Trophoblast cell (in vitro differentiated cells and primary cell): ENCODE measurements around the gene IQSEC3.
A peak's percentile ranks its signal among the peaks of the same experiment; 100 is the strongest.

Experiments used
- DNase-seq, 2 donors: peaks; one replicate each; pipeline ENCODE4 v3.0.0-alpha.2; 2016
- H2AFZ ChIP-seq: 2 replicates; pipeline ENCODE4 v1.6.1; 2013; ENCODE audit warnings: low read length, moderate library complexity, mild to moderate bottlenecking; ENCODE audit not compliant: insufficient read depth, poor library complexity
- H2AK5ac ChIP-seq: 2 replicates; pipeline ENCODE4 v1.6.1; 2013; ENCODE audit warnings: mild to moderate bottlenecking, low read length
- H2BK120ac ChIP-seq: 2 replicates; pipeline ENCODE4 v1.6.1; 2013; ENCODE audit warnings: low read length, mild to moderate bottlenecking, moderate library complexity; ENCODE audit not compliant: insufficient read depth, poor library complexity
- H2BK12ac ChIP-seq: 2 replicates; pipeline ENCODE4 v1.6.1; 2013; ENCODE audit warnings: mild to moderate bottlenecking, low read length, moderate library complexity
- H2BK5ac ChIP-seq: 2 replicates; pipeline ENCODE4 v1.6.1; 2013; ENCODE audit warnings: low read length, low read depth, moderate library complexity, mild to moderate bottlenecking; ENCODE audit not compliant: poor library complexity
- H3K14ac ChIP-seq: 2 replicates; pipeline ENCODE4 v1.6.1; 2013; ENCODE audit warnings: mild to moderate bottlenecking, low read length
- H3K18ac ChIP-seq: 2 replicates; pipeline ENCODE4 v1.6.1; 2013; ENCODE audit warnings: mild to moderate bottlenecking, low read length
- H3K23ac ChIP-seq: 2 replicates; pipeline ENCODE4 v1.6.1; 2013; ENCODE audit warnings: low read length
- H3K27ac ChIP-seq: 2 replicates; pipeline ENCODE4 v1.5.1; 2013; ENCODE audit warnings: low read depth, mild to moderate bottlenecking, inconsistent platforms, low read length, moderate library complexity
- H3K27me3 ChIP-seq: 2 replicates; pipeline ENCODE4 v1.6.1; 2013; ENCODE audit warnings: inconsistent platforms, mild to moderate bottlenecking, low read length, moderate library complexity; ENCODE audit not compliant: insufficient read depth
- H3K36me3 ChIP-seq, 2 experiments: 1 replicate in 1 of 2; 2 replicates in 1 of 2; pipeline ENCODE4 v1.6.1; 2013; ENCODE audit warnings: low read length in 2 of 2, mild to moderate bottlenecking in 2 of 2, moderate library complexity in 1 of 2; ENCODE audit not compliant: insufficient read depth in 2 of 2, control insufficient read depth in 1 of 2
- H3K4ac ChIP-seq: 2 replicates; pipeline ENCODE4 v1.6.1; 2013; ENCODE audit warnings: low read depth, mild to moderate bottlenecking, low read length, moderate library complexity
- H3K4me1 ChIP-seq, 2 experiments: 1 replicate in 1 of 2; 2 replicates in 1 of 2; pipeline ENCODE4 v1.6.1; 2013; ENCODE audit warnings: low read length in 2 of 2, mild to moderate bottlenecking in 2 of 2, moderate library complexity in 1 of 2; ENCODE audit not compliant: insufficient read depth in 2 of 2, control insufficient read depth in 1 of 2
- H3K4me2 ChIP-seq: 2 replicates; pipeline ENCODE4 v1.6.1; 2013; ENCODE audit warnings: inconsistent platforms, mild to moderate bottlenecking, low read length, moderate library complexity
- H3K4me3 ChIP-seq: 2 replicates; pipeline ENCODE4 v1.5.1; 2013; ENCODE audit warnings: mild to moderate bottlenecking, low read depth, low read length, inconsistent platforms
- H3K79me1 ChIP-seq: one replicate; pipeline ENCODE4 v1.6.1; 2013; ENCODE audit warnings: low read length
- H3K79me2 ChIP-seq: 2 replicates; pipeline ENCODE4 v1.6.1; 2013; ENCODE audit warnings: low read length, mild to moderate bottlenecking; ENCODE audit not compliant: control insufficient read depth, insufficient read depth, poor library complexity
- H3K9ac ChIP-seq: 2 replicates; pipeline ENCODE4 v1.6.1; 2013; ENCODE audit warnings: mild to moderate bottlenecking, low read length
- H3K9me3 ChIP-seq: 2 replicates; pipeline ENCODE4 v1.6.1; 2013; ENCODE audit warnings: low read depth, mild to moderate bottlenecking, control low read depth, inconsistent platforms, low read length; ENCODE audit not compliant: insufficient read depth
- H4K12ac ChIP-seq: 2 replicates; pipeline ENCODE4 v1.6.1; 2013; ENCODE audit warnings: low read depth, mild to moderate bottlenecking, low read length, moderate library complexity
- H4K8ac ChIP-seq: 2 replicates; pipeline ENCODE4 v1.6.1; 2013; ENCODE audit warnings: low read depth, mild to moderate bottlenecking, low read length, moderate library complexity
- H4K91ac ChIP-seq: one replicate; pipeline ENCODE4 v1.6.1; 2013; ENCODE audit warnings: low read depth, mild to moderate bottlenecking, low read length, moderate library complexity
- WGBS: extraction: QIAGEN DNeasy Blood & Tissue Kit; methylation state at CpG from one replicate; pipeline ENCODE4 v1.1.7; 2013; ENCODE audit warnings: missing lambda C conversion rate; ENCODE audit not compliant: insufficient read length, insufficient coverage; ENCODE audit errors: extremely low coverage; 5-methylcytosine and 5-hydroxymethylcytosine counted together

The IQSEC3 gene

DNA sequence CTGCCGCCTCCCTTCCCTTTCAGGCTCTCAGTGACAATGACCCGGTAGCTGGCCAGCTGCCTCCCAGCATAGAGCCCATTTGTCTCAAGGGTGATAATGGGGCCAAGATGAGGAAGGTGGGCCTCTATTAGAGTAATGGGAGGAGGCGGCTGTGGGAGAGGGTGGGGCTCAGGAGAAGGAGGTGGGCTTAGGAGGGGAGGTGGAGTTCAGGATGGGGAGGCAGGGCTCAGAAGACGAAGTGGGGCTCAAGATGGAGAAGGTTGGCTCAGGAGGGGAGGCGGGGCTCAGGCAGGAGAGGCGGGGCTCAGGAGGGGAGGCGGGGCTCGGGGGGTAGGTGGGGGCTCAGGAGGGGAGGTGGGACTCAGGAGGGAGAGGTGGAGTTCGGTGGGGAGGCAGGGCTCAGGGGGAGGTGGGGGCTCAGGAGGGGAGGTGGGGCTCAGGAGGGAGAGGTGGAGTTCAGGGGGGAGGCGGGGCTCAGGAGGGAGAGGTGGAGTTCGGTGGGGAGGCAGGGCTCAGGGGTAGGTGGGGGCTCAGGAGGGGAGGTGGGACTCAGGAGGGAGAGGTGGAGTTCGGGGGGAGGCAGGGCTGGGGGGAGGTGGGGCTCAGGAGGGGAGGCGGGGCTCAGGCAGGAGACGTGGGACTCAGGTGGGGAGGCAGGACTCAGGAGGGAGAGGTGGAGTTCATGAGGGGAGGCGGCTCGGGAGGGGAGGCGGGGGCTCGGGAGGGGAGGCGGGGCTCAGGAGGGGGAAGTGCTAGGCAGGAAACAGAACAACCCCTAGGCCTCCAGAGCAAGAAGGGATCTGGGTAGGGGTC is 36.8 kb downstream of the IQSEC3 start:
- no peak overlapping the region for H3K4ac ChIP-seq
- no peak for DNase-seq
- no peak overlapping the region for H3K14ac ChIP-seq
- H2BK12ac ChIP-seq, result no peak overlapping the region
- no peak overlapping the region for H4K91ac ChIP-seq
- no peak overlapping the region for H2AK5ac ChIP-seq
- H3K27ac ChIP-seq, result no peak overlapping the region
- H3K79me2 ChIP-seq, result no peaks in the 10 kb centered on the region
- H4K8ac ChIP-seq, result no peak overlapping the region
- H3K79me1 ChIP-seq, result no peaks in the 10 kb centered on the region
- no CpG with 5 or more reads among the region's 19 CpGs for WGBS
- no peaks in the 10 kb centered on the region for H3K36me3 ChIP-seq
- H2AFZ ChIP-seq, result no peak overlapping the region
- no peak overlapping the region for H4K12ac ChIP-seq
- no peak overlapping the region for H3K4me3 ChIP-seq
- H2BK120ac ChIP-seq, result no peak overlapping the region
- no peak overlapping the region for H3K4me2 ChIP-seq
- H3K18ac ChIP-seq, result no peak overlapping the region
- no peak overlapping the region for H2BK5ac ChIP-seq
- no peaks in the 10 kb centered on the region for H3K27me3 ChIP-seq
- peaks cover 5 to 6% of the 10 kb centered on the region in 2 experiments for H3K4me1 ChIP-seq
- no peak overlapping the region for H3K9ac ChIP-seq
- no peak overlapping the region for H3K23ac ChIP-seq
- no peaks in the 10 kb centered on the region for H3K9me3 ChIP-seq

DNA sequence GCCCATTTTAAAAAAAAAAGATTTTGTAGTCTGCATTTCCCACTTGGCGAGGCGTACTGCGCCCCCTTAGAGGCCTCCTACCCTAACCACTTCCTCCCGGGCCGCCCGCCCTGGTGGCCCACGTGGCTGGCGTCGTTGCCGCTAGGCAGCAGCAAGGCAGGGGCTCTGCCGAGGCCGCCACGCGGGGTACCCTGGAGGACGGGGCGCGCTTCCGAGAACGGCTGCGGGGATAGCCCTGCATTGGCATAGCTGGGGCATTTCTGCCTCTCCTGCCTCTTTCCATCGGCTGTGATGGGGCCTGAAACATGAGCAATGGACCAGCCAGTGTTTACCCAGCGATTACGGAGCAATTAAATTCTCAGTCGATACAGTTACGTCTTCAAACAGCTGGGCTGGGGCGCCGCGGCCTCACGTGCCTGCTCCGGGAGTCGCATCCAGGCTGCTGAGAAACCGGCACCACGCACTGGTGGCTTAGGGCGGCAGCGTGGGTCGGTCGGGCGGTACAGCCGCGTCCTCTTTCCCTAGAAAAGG is 38.0 kb downstream of the IQSEC3 start:
- WGBS, result no CpG with 5 or more reads among the region's 40 CpGs
- H3K79me2 ChIP-seq, result no peaks in the 10 kb centered on the region
- H2AK5ac ChIP-seq, result no peak overlapping the region
- H3K4me3 ChIP-seq, result no peak overlapping the region
- no peak overlapping the region for H3K27ac ChIP-seq
- H3K9ac ChIP-seq, result no peak overlapping the region
- DNase-seq, result no peak
- no peaks in the 10 kb centered on the region for H3K9me3 ChIP-seq
- no peak overlapping the region for H2AFZ ChIP-seq
- no peak overlapping the region for H2BK12ac ChIP-seq
- H3K27me3 ChIP-seq, result no peaks in the 10 kb centered on the region
- no peak overlapping the region for H3K23ac ChIP-seq
- H3K14ac ChIP-seq, result no peak overlapping the region
- H3K36me3 ChIP-seq, result no peaks in the 10 kb centered on the region
- no peaks in the 10 kb centered on the region for H3K4me1 ChIP-seq
- H4K12ac ChIP-seq, result no peak overlapping the region
- H3K79me1 ChIP-seq, result no peaks in the 10 kb centered on the region
- no peak overlapping the region for H3K18ac ChIP-seq
- H4K8ac ChIP-seq, result no peak overlapping the region
- H2BK5ac ChIP-seq, result no peak overlapping the region
- no peak overlapping the region for H3K4ac ChIP-seq
- no peak overlapping the region for H2BK120ac ChIP-seq
- H3K4me2 ChIP-seq, result no peak overlapping the region
- no peak overlapping the region for H4K91ac ChIP-seq

DNA sequence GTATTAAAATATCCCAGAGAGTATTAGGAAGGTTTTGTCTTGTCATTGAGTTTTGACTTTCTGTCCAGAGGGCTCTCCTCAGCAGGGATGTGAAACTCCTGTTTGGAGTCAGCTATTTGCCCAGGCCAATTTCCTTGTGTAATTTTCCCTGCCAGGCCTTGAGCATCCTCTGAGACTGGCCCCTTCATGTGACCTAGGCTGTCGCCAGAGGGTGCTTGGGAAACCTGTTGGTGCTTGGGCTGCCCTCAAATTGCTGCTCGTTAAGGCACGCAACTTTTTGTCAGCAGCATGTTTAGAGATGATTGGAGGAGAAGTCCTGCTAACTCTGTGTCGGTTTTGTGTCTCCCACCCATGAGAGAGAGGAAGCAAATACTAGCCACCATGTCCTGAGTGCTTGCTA is 39.1 kb downstream of the IQSEC3 start:
- H3K4me3 ChIP-seq, result no peak overlapping the region
- H3K79me2 ChIP-seq, result no peaks in the 10 kb centered on the region
- H2BK120ac ChIP-seq, result no peak overlapping the region
- no peak overlapping the region for H2AK5ac ChIP-seq
- no peak overlapping the region for H3K14ac ChIP-seq
- no peak overlapping the region for H3K23ac ChIP-seq
- H3K9ac ChIP-seq, result no peak overlapping the region
- no CpG with 5 or more reads among the region's 4 CpGs for WGBS
- H4K8ac ChIP-seq, result no peak overlapping the region
- H3K36me3 ChIP-seq, result no peaks in the 10 kb centered on the region
- no peak overlapping the region for H3K18ac ChIP-seq
- H3K79me1 ChIP-seq, result no peaks in the 10 kb centered on the region
- H3K4me1 ChIP-seq, result no peaks in the 10 kb centered on the region
- no peaks in the 10 kb centered on the region for H3K9me3 ChIP-seq
- no peak overlapping the region for H2AFZ ChIP-seq
- H4K12ac ChIP-seq, result no peak overlapping the region
- DNase-seq, result no peak
- H4K91ac ChIP-seq, result no peak overlapping the region
- no peak overlapping the region for H3K4ac ChIP-seq
- H2BK12ac ChIP-seq, result no peak overlapping the region
- no peak overlapping the region for H2BK5ac ChIP-seq
- H3K27ac ChIP-seq, result no peak overlapping the region
- no peaks in the 10 kb centered on the region for H3K27me3 ChIP-seq
- no peak overlapping the region for H3K4me2 ChIP-seq

- H3K27me3 ChIP-seq, result no peaks in the 10 kb centered on the region
- H3K4me1 ChIP-seq, result no peaks in the 10 kb centered on the region
- no peaks in the 10 kb centered on the region for H3K36me3 ChIP-seq
- H3K18ac ChIP-seq, result no peak overlapping the region
- no peak overlapping the region for H2BK12ac ChIP-seq
- no peak overlapping the region for H4K8ac ChIP-seq
- H3K27ac ChIP-seq, result no peak overlapping the region
- no peak overlapping the region for H2AFZ ChIP-seq
- H2BK120ac ChIP-seq, result no peak overlapping the region
- H3K79me1 ChIP-seq, result no peaks in the 10 kb centered on the region
- WGBS, result no CpG with 5 or more reads among the region's 5 CpGs
- no peak overlapping the region for H4K12ac ChIP-seq
- H3K4me2 ChIP-seq, result no peak overlapping the region
- no peaks in the 10 kb centered on the region for H3K9me3 ChIP-seq
- no peak overlapping the region for H3K23ac ChIP-seq
- H3K9ac ChIP-seq, result no peak overlapping the region
- H3K4ac ChIP-seq, result no peak overlapping the region
- no peak overlapping the region for H3K14ac ChIP-seq
- no peak overlapping the region for H3K4me3 ChIP-seq
- no peak overlapping the region for H2AK5ac ChIP-seq
- peak in 1 of 2 donors; percentile 4 for DNase-seq
- no peak overlapping the region for H4K91ac ChIP-seq
- H3K79me2 ChIP-seq, result no peaks in the 10 kb centered on the region
- H2BK5ac ChIP-seq, result no peak overlapping the region
These were observed 39.6 kb downstream of the IQSEC3 start for GRCh38 chr12:106118-106591.
